HepG2 (cell line): Measurements from ENCODE around the gene ACD. TPM values are rescaled to one million over a fixed set of nuclear protein-coding genes. Genes with fewer than 3 reads are reported as not detected.
A peak's percentile ranks its signal among the peaks of the same experiment; 100 is the strongest.

ENCODE experiments used
- FOXO4 ChIP-seq: sonication (generic); formaldehyde crosslinking; conservative IDR thresholded peaks from 2 replicates; pipeline ENCODE4 v1.8.1; 2023; ENCODE audit warnings: missing genetic modification reagents
- MNT ChIP-seq: fragments of 450-650 bp; IDR thresholded peaks from 2 replicates; pipeline ENCODE4 v1.6.1; 2016
- MXI1 ChIP-seq: IDR thresholded peaks from 3 replicates; pipeline ENCODE4 v1.6.1; 2012; ENCODE audit warnings: low read depth, low read length, inconsistent platforms, borderline replicate concordance
- PCBP1 ChIP-seq: fragments of 200-400 bp; formaldehyde crosslinking; IDR thresholded peaks from 2 replicates; pipeline ENCODE4 v1.6.1; 2017; ENCODE audit warnings: mild to moderate bottlenecking, low read depth, low read length, borderline replicate concordance
- TBX2 ChIP-seq: sonication (generic); formaldehyde crosslinking; IDR thresholded peaks from 2 replicates; pipeline ENCODE4 v1.5.0; 2020; ENCODE audit warnings: missing genetic modification reagents, mild to moderate bottlenecking, borderline replicate concordance
- TEAD3 ChIP-seq: optimal IDR thresholded peaks from 2 replicates; pipeline ENCODE3; 2016; ENCODE audit warnings: borderline replicate concordance
- ZBTB14 ChIP-seq: sonication (generic); formaldehyde crosslinking; IDR thresholded peaks from 2 replicates; pipeline ENCODE4 v1.4.0; 2020; ENCODE audit warnings: missing genetic modification reagents
- ZNF607 ChIP-seq: sonication (generic); formaldehyde crosslinking; IDR thresholded peaks from 2 replicates; pipeline ENCODE4 v1.5.1; 2020; ENCODE audit warnings: missing genetic modification reagents, mild to moderate bottlenecking, borderline replicate concordance
- ZNF678 ChIP-seq: sonication (generic); formaldehyde crosslinking; IDR thresholded peaks from 2 replicates; pipeline ENCODE4 v1.4.0; 2020; ENCODE audit warnings: mild to moderate bottlenecking, missing genetic modification reagents
- ZZZ3 ChIP-seq: sonication (generic); formaldehyde crosslinking; IDR thresholded peaks from 2 replicates; pipeline ENCODE4 v1.4.0; 2020; ENCODE audit warnings: missing genetic modification reagents, mild to moderate bottlenecking, borderline replicate concordance
- polyA plus RNA-seq, 8 experiments: library from polyadenylated mRNA; depleted of rRNA in 3 of 8; stranded (reverse) in 7 of 8; unstranded in 1 of 8; fragments of >200 nt; fragmentation: Illumina TruSeq in 4 of 8; extraction: Trizol in 4 of 8; gene quantifications; 2 replicates each; pipeline versions ENCODE4 v1.2.1 to v1.2.3, GENCODE V29; 2011 to 2016; ENCODE audit warnings: low read depth in 4 of 8, missing spikeins in 1 of 8, mixed read lengths in 1 of 8; ENCODE audit not compliant: insufficient read depth in 1 of 8
- total RNA-seq, 5 experiments: library from RNA; depleted of rRNA; stranded (reverse); fragments of >200 nt; fragmentation: Illumina TruSeq; extraction: Trizol; gene quantifications; 2 replicates each; pipeline ENCODE4 v1.2.3, GENCODE V29; 2016; ENCODE audit warnings: low read depth in 1 of 5
- TF ChIP-seq, protein P1 (sequence below): sonication (generic); formaldehyde crosslinking; IDR thresholded peaks from 2 replicates; pipeline ENCODE4 v1.5.0; 2020; ENCODE audit warnings: mild to moderate bottlenecking, missing genetic modification reagents, borderline replicate concordance
- TF ChIP-seq, protein P2 (sequence below): sonication (generic); formaldehyde crosslinking; IDR thresholded peaks from 2 replicates; pipeline ENCODE4 v1.4.0; 2020; ENCODE audit warnings: missing genetic modification reagents, borderline replicate concordance
- TF ChIP-seq, protein P3 (sequence below): IDR thresholded peaks from 2 replicates; pipeline ENCODE4 v1.6.1; 2018; ENCODE audit warnings: missing genetic modification reagents
- TF ChIP-seq, protein P4 (sequence below): sonication (generic); formaldehyde crosslinking; IDR thresholded peaks from 2 replicates; pipeline ENCODE4 v1.5.1; 2020; ENCODE audit warnings: missing genetic modification reagents, mild to moderate bottlenecking, borderline replicate concordance

ACD gene
- total and polyA plus RNA-seq, 2 of the 13 experiments (the other 11 are each of a cell fraction or from before 2014, with no cell fraction given) = 32.6 to 38.3 TPM

- TF ChIP-seq ZBTB14 (CRISPR knock-in tag) (peak; percentile 44; the same call in 1 of the 2 replicates), TBX2 (CRISPR knock-in tag) (peak; percentile 79), TEAD3 (CRISPR knock-in tag) (peak; percentile 69), FOXO4 (CRISPR knock-in tag) (0 out of 2 replicates have a peak, but pooled peaks have one; percentile 44), PCBP1 (peak; percentile 88; the same call in 1 of the 2 replicates), MXI1 (peak; percentile 95; the same call in 2 of the 3 replicates), ZNF678 (CRISPR knock-in tag) (peak; percentile 83; the same call in 1 of the 2 replicates), MNT (peak; percentile 47; the same call in 1 of the 2 replicates), ZNF607 (CRISPR knock-in tag) (no peak; the same call in 1 of the 2 replicates), ZZZ3 (CRISPR knock-in tag) (0 out of 2 replicates have a peak, but pooled peaks have one; percentile 64)
- TF ChIP-seq, protein P1, sequence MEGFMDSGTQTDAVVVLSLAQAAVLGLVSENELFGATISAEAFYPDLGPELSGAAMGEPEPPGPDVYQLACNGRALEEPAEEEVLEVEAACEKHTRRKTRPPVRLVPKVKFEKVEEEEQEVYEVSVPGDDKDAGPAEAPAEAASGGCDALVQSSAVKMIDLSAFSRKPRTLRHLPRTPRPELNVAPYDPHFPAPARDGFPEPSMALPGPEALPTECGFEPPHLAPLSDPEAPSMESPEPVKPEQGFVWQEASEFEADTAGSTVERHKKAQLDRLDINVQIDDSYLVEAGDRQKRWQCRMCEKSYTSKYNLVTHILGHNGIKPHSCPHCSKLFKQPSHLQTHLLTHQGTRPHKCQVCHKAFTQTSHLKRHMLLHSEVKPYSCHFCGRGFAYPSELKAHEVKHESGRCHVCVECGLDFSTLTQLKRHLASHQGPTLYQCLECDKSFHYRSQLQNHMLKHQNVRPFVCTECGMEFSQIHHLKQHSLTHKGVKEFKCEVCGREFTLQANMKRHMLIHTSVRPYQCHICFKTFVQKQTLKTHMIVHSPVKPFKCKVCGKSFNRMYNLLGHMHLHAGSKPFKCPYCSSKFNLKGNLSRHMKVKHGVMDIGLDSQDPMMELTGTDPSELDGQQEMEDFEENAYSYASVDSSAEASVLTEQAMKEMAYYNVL (CRISPR knock-in tag) = no peak; the same call in 1 of the 2 replicates
- TF ChIP-seq, protein P2, sequence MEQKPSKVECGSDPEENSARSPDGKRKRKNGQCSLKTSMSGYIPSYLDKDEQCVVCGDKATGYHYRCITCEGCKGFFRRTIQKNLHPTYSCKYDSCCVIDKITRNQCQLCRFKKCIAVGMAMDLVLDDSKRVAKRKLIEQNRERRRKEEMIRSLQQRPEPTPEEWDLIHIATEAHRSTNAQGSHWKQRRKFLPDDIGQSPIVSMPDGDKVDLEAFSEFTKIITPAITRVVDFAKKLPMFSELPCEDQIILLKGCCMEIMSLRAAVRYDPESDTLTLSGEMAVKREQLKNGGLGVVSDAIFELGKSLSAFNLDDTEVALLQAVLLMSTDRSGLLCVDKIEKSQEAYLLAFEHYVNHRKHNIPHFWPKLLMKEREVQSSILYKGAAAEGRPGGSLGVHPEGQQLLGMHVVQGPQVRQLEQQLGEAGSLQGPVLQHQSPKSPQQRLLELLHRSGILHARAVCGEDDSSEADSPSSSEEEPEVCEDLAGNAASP = 0 out of 2 replicates have a peak, but pooled peaks have one; percentile 40
- TF ChIP-seq, protein P3, sequence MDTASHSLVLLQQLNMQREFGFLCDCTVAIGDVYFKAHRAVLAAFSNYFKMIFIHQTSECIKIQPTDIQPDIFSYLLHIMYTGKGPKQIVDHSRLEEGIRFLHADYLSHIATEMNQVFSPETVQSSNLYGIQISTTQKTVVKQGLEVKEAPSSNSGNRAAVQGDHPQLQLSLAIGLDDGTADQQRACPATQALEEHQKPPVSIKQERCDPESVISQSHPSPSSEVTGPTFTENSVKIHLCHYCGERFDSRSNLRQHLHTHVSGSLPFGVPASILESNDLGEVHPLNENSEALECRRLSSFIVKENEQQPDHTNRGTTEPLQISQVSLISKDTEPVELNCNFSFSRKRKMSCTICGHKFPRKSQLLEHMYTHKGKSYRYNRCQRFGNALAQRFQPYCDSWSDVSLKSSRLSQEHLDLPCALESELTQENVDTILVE (CRISPR knock-in tag) = peak; percentile 70; the same call in 1 of the 2 replicates
- TF ChIP-seq, protein P4, sequence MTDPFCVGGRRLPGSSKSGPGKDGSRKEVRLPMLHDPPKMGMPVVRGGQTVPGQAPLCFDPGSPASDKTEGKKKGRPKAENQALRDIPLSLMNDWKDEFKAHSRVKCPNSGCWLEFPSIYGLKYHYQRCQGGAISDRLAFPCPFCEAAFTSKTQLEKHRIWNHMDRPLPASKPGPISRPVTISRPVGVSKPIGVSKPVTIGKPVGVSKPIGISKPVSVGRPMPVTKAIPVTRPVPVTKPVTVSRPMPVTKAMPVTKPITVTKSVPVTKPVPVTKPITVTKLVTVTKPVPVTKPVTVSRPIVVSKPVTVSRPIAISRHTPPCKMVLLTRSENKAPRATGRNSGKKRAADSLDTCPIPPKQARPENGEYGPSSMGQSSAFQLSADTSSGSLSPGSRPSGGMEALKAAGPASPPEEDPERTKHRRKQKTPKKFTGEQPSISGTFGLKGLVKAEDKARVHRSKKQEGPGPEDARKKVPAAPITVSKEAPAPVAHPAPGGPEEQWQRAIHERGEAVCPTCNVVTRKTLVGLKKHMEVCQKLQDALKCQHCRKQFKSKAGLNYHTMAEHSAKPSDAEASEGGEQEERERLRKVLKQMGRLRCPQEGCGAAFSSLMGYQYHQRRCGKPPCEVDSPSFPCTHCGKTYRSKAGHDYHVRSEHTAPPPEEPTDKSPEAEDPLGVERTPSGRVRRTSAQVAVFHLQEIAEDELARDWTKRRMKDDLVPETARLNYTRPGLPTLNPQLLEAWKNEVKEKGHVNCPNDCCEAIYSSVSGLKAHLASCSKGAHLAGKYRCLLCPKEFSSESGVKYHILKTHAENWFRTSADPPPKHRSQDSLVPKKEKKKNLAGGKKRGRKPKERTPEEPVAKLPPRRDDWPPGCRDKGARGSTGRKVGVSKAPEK (CRISPR knock-in tag) = peak; percentile 60; the same call in 1 of the 2 replicates
These were observed 7.9 kb upstream of the ACD start (continued) for GRCh38 chr16:67667817-67668494.
